T-helper 1 cell (primary cell): ENCODE results near the gene TAS2R40.
"Not testable (repeated sequence)": the region's sequence is repeated elsewhere in the genome, so short reads cannot be mapped to it uniquely, and the experiment has no call there.

Experiments used
- DNase-seq, 5 donors: peaks; one replicate each; pipeline ENCODE4 v3.0.0-alpha.2; 2012 to 2020
- total RNA-seq, 4 donors: gene quantifications; one replicate each; lab custom pipeline; 2026; lab: John Stamatoyannopoulos, UW

The TAS2R40 gene
- total RNA-seq = 0 reads per million in 4 donors

- no peak for DNase-seq
These were observed at the start of gene TAS2R40 for GRCh38 chr7:143221737-143222136. Gene TAS2R40 (plus strand): TSS chr7:143222037. CDS start chr7:143222079, 42 bp downstream.

GRCh38 chr7:143172354-143172753 lies 49.5 kb upstream of the TAS2R40 start:
- DNase-seq = no peak

GRCh38 chr7:143176128-143176527 lies 45.7 kb upstream of the TAS2R40 start:
- DNase-seq = no peak

- no peak for DNase-seq
These were observed 44.3 kb upstream of the TAS2R40 start for GRCh38 chr7:143177374-143178119.

- DNase-seq = not testable (repeated sequence)
These were observed 41.1 kb upstream of the TAS2R40 start for GRCh38 chr7:143180771-143181170.

- DNase-seq = no peak
These were observed 40.5 kb upstream of the TAS2R40 start for GRCh38 chr7:143181349-143181748.

- no peak for DNase-seq
These were observed 38.8 kb upstream of the TAS2R40 start, which contains the start of gene TAS2R39 for GRCh38 chr7:143183024-143183423. Gene TAS2R39 (plus strand): TSS chr7:143183419. CDS start chr7:143183419, 0 bp downstream.

- no peak for DNase-seq
These were observed 36.3 kb upstream of the TAS2R40 start for GRCh38 chr7:143185551-143185950.

GRCh38 chr7:143188994-143189393 lies 32.8 kb upstream of the TAS2R40 start:
- no peak for DNase-seq

- DNase-seq = no peak
These were observed 28.0 kb upstream of the TAS2R40 start for GRCh38 chr7:143193880-143194279.

GRCh38 chr7:143199040-143199439 lies 22.8 kb upstream of the TAS2R40 start:
- no peak for DNase-seq

- DNase-seq = no peak
These were observed 19.7 kb upstream of the TAS2R40 start for GRCh38 chr7:143202161-143202560.

GRCh38 chr7:143203386-143203785 lies 18.5 kb upstream of the TAS2R40 start:
- DNase-seq = no peak

GRCh38 chr7:143205560-143206293 lies 16.1 kb upstream of the TAS2R40 start:
- peak in 1 of 5 donors; percentile 45 for DNase-seq

- no peak for DNase-seq
These were observed 11.3 kb upstream of the TAS2R40 start for GRCh38 chr7:143210541-143210940.

GRCh38 chr7:143213478-143213877 lies 8.4 kb upstream of the TAS2R40 start:
- not testable (repeated sequence) for DNase-seq

- DNase-seq = peak; percentile 17 to 79 (median 44)
These were observed 6.8 kb upstream of the TAS2R40 start for GRCh38 chr7:143214789-143215679.

GRCh38 chr7:143216151-143216550 lies 5.7 kb upstream of the TAS2R40 start:
- no peak for DNase-seq

- DNase-seq = no peak
These were observed 5.2 kb upstream of the TAS2R40 start for GRCh38 chr7:143216686-143217085.

GRCh38 chr7:143217806-143218205 lies 4.0 kb upstream of the TAS2R40 start:
- DNase-seq = no peak

- DNase-seq = no peak
These were observed 551 bp upstream of the TAS2R40 start for GRCh38 chr7:143221286-143221685.

- DNase-seq = no peak
These were observed 945 bp downstream of the TAS2R40 start for GRCh38 chr7:143222782-143223181.

- no peak for DNase-seq
These were observed 1.9 kb downstream of the TAS2R40 start for GRCh38 chr7:143223784-143224183.
